PC-3 (cell line): Measurements from ENCODE around the gene THAP4.

Experiments
- CTCF ChIP-seq: fragments of 300-600 bp; sonication (generic); conservative IDR thresholded peaks from 2 replicates; pipeline ENCODE4 v1.5.1; 2017; ENCODE audit warnings: antibody characterized with exemption, low read depth, mild to moderate bottlenecking, low read length
- EZH2 ChIP-seq: fragments of 300-600 bp; sonication (generic); IDR thresholded peaks from one replicate; pipeline ENCODE4 v1.6.1; 2017; ENCODE audit warnings: antibody characterized with exemption, mild to moderate bottlenecking, low read length; ENCODE audit not compliant: unreplicated experiment

GRCh38 chr2:241576293-241576654 lies 60.7 kb downstream of the THAP4 start:
- TF ChIP-seq CTCF: no peak
- TF ChIP-seq EZH2: no peak
